SJCRH30 (cell line): ENCODE measurements around the gene SYK. TPM values are rescaled to one million over a fixed set of nuclear protein-coding genes. Genes with fewer than 3 reads are reported as not detected.
"Not testable (repeated sequence)": the region's sequence is repeated elsewhere in the genome, so short reads cannot be mapped to it uniquely, and the experiment has no call there.

Experiments
- DNase-seq, 2 experiments: peaks; one replicate each; pipeline ENCODE4 v3.0.0-alpha.2; 2015 to 2020
- H3K27ac ChIP-seq: fragments of 250-450 bp; sonication (Bioruptor Pico); 2 replicates; pipeline ENCODE4 v1.5.1; 2020; ENCODE audit warnings: mild to moderate bottlenecking, moderate library complexity
- H3K27me3 ChIP-seq: fragments of 250-450 bp; sonication (Bioruptor Pico); 2 replicates; pipeline ENCODE4 v1.5.1; 2020; ENCODE audit warnings: mild to moderate bottlenecking, moderate library complexity
- H3K36me3 ChIP-seq: fragments of 250-450 bp; sonication (Bioruptor Pico); 2 replicates; pipeline ENCODE4 v1.5.1; 2020; ENCODE audit warnings: mild to moderate bottlenecking, moderate library complexity
- H3K4me1 ChIP-seq: fragments of 250-450 bp; sonication (Bioruptor Pico); 2 replicates; pipeline ENCODE4 v1.5.1; 2020; ENCODE audit warnings: mild to moderate bottlenecking, moderate library complexity
- H3K4me3 ChIP-seq: fragments of 250-450 bp; sonication (Bioruptor Pico); 2 replicates; pipeline ENCODE4 v1.5.1; 2020; ENCODE audit warnings: mild to moderate bottlenecking, moderate library complexity
- H3K9me3 ChIP-seq: fragments of 250-450 bp; sonication (Bioruptor Pico); replicated peaks from 2 replicates; pipeline ENCODE4 v1.5.1; 2020; ENCODE audit warnings: mild to moderate bottlenecking, moderate library complexity
- total RNA-seq: library from RNA; depleted of rRNA; stranded (reverse); fragments of >200 nt; shearing (Covaris generic); gene quantifications from 2 replicates; pipeline ENCODE4 v1.2.3, GENCODE V29; 2014; rRNA removed

Gene SYK
- not detected in 2 replicates for total RNA-seq

- no peak for DNase-seq
- Histone ChIP-seq H3K4me1 (no peaks in the 10 kb centered on the region), H3K4me3 (no peak within 1 kb of the TSS), H3K27me3 (no peaks in the 10 kb centered on the region; the same call in 1 of the 2 replicates), H3K36me3 (no peaks in the 10 kb centered on the region), H3K9me3 (0 out of 2 replicates have a peak, but pooled peaks cover 2% of the 10 kb centered on the region), H3K27ac (no peak within 1 kb of the TSS)
Measured at GRCh38 chr9:90801241-90801972, at the start of gene SYK. Gene SYK, plus strand, starts transcription at chr9:90801819. Its CDS starts 42,080 bp downstream, at chr9:90843899.

DNA sequence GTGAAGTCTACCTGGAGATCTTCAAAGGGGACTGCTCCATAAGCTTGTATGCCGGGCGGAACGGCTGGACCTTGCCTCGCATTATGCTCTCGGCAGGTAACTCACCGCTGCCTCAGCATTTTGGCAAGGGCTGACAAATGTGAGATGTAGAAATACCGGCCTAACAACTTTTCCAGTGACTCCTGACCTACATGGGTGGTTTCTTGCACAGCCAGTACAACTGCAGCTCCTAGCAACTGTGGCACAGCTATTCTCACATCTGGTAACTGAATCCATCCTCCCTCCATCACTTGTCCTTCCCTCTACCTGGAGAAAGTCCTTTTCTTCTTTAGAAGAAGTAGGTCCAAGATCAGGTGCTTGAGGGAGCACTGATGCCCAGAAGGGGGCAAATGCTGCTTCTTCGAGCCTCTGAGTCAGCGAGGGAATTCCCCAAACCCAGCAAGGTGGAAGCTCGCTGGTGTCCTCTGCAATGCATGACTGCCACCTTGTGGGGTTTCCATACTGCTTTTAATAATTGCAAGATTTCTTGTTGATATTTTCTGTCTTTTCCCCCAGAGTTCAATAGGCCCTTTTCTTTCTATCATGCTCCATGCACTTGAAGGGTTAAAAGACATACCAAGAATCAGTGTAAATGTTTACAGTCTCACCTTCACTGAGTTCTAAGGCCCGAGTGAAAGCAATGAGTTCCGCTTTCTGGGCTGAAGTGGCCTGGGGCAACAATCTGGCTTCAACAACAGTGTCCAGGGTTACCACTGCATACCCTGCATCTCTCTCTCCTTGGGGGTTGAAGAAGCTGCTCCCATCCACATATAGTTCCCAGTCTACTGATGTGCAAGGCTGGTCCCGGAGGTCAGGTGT, 45.9 kb upstream of the SYK start:
- H3K36me3 ChIP-seq, H3K9me3 ChIP-seq, H3K27me3 ChIP-seq, H3K4me3 ChIP-seq, H3K4me1 ChIP-seq, H3K27ac ChIP-seq: not testable (repeated sequence)
- peak; percentile 48 to 58 for DNase-seq

GRCh38 chr9:90760577-90760976, 41.0 kb upstream of the SYK start:
- not testable (repeated sequence) for H3K4me1 ChIP-seq, H3K4me3 ChIP-seq, H3K9me3 ChIP-seq, H3K27me3 ChIP-seq, H3K36me3 ChIP-seq, DNase-seq, H3K27ac ChIP-seq

GRCh38 chr9:90766731-90767130, 34.9 kb upstream of the SYK start:
- DNase-seq = no peak
- H3K9me3 ChIP-seq = no peaks in the 10 kb centered on the region; the same call in 1 of the 2 replicates
- H3K4me3 ChIP-seq = no peak overlapping the region
- H3K36me3 ChIP-seq = no peaks in the 10 kb centered on the region
- no peak overlapping the region for H3K27ac ChIP-seq
- no peaks in the 10 kb centered on the region for H3K4me1 ChIP-seq
- no peaks in the 10 kb centered on the region for H3K27me3 ChIP-seq

DNA sequence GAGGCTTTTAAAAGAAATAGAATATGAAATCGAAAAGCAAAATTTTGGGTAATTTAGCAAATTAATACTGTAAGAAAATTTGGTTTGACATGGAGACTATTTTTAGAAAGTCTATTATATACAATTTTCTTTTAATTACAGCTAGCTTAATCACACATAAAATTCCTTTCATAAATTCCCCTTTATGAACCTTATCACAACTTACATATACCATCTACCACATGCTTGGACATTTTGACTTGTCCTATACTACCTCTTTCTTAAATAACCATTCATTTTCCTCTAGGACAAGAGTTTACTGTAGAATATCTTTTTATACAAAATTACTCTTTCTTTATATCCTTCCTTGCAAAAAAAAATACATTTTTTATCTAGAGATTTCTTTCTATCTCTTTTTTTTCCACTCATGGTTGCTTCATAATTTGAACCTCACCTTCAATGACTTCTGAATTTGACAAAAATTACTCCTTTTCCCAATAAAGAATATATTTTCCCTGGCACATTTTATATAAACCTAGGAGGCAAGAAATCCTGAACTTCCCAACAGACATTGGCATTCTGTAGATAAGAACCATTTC, 34.0 kb upstream of the SYK start:
- H3K4me1 ChIP-seq = no peaks in the 10 kb centered on the region
- no peak for DNase-seq
- H3K27me3 ChIP-seq = no peaks in the 10 kb centered on the region
- no peaks in the 10 kb centered on the region for H3K36me3 ChIP-seq
- no peak overlapping the region for H3K4me3 ChIP-seq
- H3K27ac ChIP-seq = no peak overlapping the region
- H3K9me3 ChIP-seq = no peaks in the 10 kb centered on the region; the same call in 1 of the 2 replicates

DNA sequence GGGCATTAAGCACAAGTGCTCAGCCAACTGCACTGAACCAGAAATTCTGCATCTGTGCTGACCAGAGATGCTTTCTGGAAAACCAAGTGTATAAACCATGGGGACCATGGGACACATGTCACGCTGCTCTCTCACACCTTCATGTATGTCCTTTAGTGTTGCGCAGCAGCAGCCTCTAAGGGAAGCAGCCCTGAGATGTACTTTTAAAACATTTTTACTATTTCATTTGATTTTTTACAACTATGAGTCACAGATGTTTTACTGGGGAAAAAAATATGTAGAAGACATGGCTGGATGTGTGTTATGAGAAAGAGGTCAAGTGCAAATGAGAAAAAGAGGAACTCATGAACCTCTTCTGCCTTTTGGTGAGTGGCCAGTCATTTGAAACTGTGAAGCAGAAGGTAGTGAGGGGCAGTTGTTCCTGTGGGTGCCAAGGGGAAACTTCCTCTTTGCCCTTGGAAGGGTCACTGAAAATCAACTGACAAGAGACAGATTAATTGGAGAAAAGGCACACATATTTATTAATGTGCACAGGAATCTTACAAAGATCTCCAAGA, 31.4 kb upstream of the SYK start:
- no peak for DNase-seq
- no peaks in the 10 kb centered on the region; the same call in 1 of the 2 replicates for H3K9me3 ChIP-seq
- no peaks in the 10 kb centered on the region for H3K27me3 ChIP-seq
- no peaks in the 10 kb centered on the region for H3K4me1 ChIP-seq
- H3K27ac ChIP-seq = no peak overlapping the region
- H3K4me3 ChIP-seq = no peak overlapping the region
- H3K36me3 ChIP-seq = no peaks in the 10 kb centered on the region

DNA sequence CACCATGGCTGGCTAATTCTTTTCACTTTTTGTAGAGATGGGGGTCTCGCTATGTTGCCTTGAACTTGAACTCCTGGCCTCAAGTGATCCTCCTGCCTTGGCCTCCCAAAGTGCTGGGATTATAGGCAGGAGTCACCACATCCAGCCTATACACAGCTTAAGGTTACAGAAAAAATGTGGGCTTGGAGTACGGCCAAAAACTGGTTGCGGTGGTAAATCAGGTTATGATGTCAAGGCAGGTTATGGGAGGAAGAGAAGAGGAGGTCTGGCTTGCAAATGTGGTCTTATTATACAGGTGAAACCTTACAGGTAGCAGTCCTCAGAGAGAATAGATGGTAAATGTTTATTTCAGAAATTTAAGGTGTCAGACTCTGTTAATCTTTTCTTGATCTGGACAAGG, 30.7 kb upstream of the SYK start:
- DNase-seq = no peak
- H3K9me3 ChIP-seq = no peaks in the 10 kb centered on the region; the same call in 1 of the 2 replicates
- no peaks in the 10 kb centered on the region for H3K27me3 ChIP-seq
- H3K4me3 ChIP-seq = no peak overlapping the region
- no peaks in the 10 kb centered on the region for H3K36me3 ChIP-seq
- no peak overlapping the region for H3K27ac ChIP-seq
- no peaks in the 10 kb centered on the region for H3K4me1 ChIP-seq

DNA sequence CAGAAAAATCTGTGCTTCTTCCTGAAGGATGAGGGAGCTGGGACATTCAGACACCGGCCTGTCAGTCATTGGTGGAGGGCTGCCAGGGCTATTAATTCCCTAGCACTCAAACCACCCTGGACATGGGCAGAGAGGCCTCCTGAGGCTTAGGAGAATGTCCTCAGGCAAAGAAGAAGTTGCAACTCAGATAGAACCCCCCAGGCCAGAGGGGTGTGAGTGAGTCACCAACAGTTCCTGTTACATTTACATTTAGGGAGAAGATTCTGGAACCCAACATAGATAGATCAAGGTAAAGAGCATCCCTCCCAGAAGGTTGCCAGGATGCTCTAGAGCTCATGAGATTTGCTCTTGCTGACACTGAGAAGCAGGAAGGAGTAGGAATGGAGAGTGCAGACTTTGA, 29.2 kb upstream of the SYK start:
- DNase-seq = no peak
- Histone ChIP-seq H3K27me3 (no peaks in the 10 kb centered on the region), H3K27ac (no peak overlapping the region), H3K4me3 (no peak overlapping the region), H3K4me1 (no peaks in the 10 kb centered on the region), H3K9me3 (no peaks in the 10 kb centered on the region; the same call in 1 of the 2 replicates), H3K36me3 (no peaks in the 10 kb centered on the region; the same call in 1 of the 2 replicates)

DNA sequence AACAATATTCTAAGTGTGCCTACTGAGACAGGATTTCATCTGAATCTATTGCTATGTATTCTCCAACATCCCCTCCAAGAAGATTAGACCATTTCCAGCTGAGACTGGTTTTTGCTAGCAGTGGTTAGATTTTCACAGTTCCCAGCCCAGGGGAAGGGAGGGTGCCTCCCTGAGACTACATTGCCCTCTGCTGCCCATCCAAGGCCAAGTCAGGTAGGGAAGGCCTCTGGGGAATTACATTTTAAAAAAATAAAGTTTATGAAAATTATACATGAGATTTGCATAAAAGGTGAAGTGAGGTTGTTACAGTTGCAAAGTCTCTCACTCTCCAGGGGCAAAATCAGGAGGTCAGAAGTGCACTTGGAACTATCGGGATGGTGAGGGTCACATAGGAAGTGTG, 28.0 kb upstream of the SYK start:
- no peaks in the 10 kb centered on the region for H3K9me3 ChIP-seq
- no peaks in the 10 kb centered on the region for H3K27me3 ChIP-seq
- no peak overlapping the region for H3K4me3 ChIP-seq
- no peaks in the 10 kb centered on the region; the same call in 1 of the 2 replicates for H3K36me3 ChIP-seq
- H3K27ac ChIP-seq = no peak overlapping the region
- DNase-seq = peak in 1 of 2 experiments; percentile 39
- no peaks in the 10 kb centered on the region for H3K4me1 ChIP-seq

DNA sequence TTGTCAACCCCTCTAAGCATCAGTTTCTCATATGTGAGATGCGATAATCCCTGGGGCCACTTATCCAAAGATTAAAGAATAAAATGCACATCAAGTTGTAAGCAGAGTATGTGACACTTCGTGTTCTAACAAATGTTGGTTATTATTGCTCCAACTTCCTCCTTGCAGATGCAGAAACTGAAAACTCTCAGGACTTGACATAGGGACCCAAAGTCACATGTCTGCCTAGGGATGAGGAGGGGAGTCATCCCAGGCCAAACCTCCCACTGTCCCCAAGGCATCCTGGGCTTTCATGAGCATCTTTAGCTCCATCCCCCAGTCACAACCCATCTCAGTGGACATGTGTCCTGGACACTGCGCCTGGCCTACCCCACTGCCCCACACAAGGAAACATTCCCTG, 27.5 kb upstream of the SYK start:
- Histone ChIP-seq H3K36me3 (no peaks in the 10 kb centered on the region; the same call in 1 of the 2 replicates), H3K27me3 (no peaks in the 10 kb centered on the region), H3K9me3 (no peaks in the 10 kb centered on the region), H3K27ac (no peak overlapping the region), H3K4me1 (no peaks in the 10 kb centered on the region), H3K4me3 (no peak overlapping the region)
- DNase-seq = no peak

DNA sequence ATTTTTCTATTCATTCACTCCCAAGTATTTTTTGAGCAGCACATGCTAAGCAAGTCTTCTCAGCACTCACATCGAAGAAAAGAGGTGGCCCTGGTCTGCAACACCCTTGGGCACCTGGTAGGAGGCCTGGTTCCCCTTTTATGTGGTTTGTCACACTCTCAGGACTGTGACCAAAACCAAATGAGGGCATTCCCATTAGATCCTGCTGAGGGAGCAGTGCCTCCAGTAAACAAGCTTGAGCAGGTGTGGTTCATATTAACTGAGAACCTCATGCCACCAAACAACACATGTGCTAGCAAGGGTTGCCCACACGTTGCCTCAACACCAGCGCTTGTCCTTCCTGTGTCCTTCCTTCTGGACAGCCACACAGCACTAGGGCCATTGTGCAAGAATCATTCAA, 26.9 kb upstream of the SYK start:
- H3K4me3 ChIP-seq = no peak overlapping the region
- H3K4me1 ChIP-seq = no peaks in the 10 kb centered on the region
- no peaks in the 10 kb centered on the region; the same call in 1 of the 2 replicates for H3K36me3 ChIP-seq
- no peaks in the 10 kb centered on the region for H3K9me3 ChIP-seq
- H3K27me3 ChIP-seq = no peaks in the 10 kb centered on the region
- DNase-seq = no peak
- H3K27ac ChIP-seq = no peak overlapping the region

DNA sequence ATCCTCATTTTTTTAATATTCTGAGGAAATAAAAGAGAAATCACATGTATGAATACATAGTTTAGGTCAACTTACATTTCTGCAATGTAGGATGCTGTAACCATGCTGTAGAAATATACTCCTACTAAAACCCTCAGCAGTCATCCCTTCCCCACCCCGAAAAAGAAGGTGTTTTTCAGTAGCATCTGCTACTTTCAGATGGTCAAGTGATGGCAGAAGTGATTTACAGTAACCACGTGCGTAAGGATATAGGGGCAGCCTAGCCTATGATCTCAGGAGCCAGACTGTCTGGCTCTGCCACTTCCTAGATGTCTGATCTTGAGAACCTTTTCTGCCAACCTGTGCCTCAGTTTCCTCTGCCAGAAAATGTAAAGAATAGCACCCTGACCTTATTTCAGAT, 26.0 kb upstream of the SYK start:
- H3K36me3 ChIP-seq = no peaks in the 10 kb centered on the region; the same call in 1 of the 2 replicates
- no peak overlapping the region for H3K27ac ChIP-seq
- no peak overlapping the region for H3K4me3 ChIP-seq
- H3K4me1 ChIP-seq = no peaks in the 10 kb centered on the region; the same call in 1 of the 2 replicates
- no peak for DNase-seq
- H3K27me3 ChIP-seq = no peaks in the 10 kb centered on the region
- H3K9me3 ChIP-seq = no peaks in the 10 kb centered on the region

DNA sequence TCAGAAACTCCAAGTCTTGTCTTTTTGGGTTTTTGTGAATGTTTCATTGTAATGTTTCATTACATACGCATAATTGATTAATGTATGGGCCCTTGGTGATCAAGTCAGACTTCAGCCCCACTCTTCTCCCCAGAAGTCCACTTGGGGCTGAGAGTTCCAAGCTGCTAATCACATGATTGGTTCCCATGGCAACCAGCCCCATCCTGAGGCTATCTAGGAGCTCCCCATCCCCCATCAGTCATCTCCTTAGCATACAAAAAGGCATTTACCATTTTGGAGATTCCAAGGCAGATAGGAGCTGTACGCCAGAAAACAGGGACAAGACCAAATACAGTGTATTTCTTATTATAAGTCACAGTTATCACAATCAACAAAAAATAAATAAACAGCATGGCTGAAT, 22.9 kb upstream of the SYK start:
- H3K9me3 ChIP-seq = no peaks in the 10 kb centered on the region

GRCh38 chr9:90783552-90783951, 18.1 kb upstream of the SYK start:
- no peak overlapping the region for H3K27ac ChIP-seq
- no peak for DNase-seq
- no peak overlapping the region for H3K4me3 ChIP-seq
- H3K9me3 ChIP-seq = no peaks in the 10 kb centered on the region
- no peaks in the 10 kb centered on the region for H3K27me3 ChIP-seq
- peaks cover 6% of the 10 kb centered on the region for H3K4me1 ChIP-seq
- H3K36me3 ChIP-seq = no peaks in the 10 kb centered on the region

More for the DNA sequence above, 22.9 kb upstream of the SYK start:
- Histone ChIP-seq H3K36me3 (no peaks in the 10 kb centered on the region; the same call in 1 of the 2 replicates), H3K4me1 (peaks cover 6% of the 10 kb centered on the region; the same call in 1 of the 2 replicates), H3K27ac (no peak overlapping the region), H3K27me3 (no peaks in the 10 kb centered on the region), H3K4me3 (no peak overlapping the region)
- no peak for DNase-seq
